Brain microvascular endothelial cell (primary cell): ENCODE data around the gene BIK.

Source experiments
- DNase-seq: peaks from one replicate; pipeline ENCODE4 v3.0.0-alpha.2; 2020
- H3K27ac ChIP-seq: fragments of 250-450 bp; sonication (Bioruptor Pico); 2 replicates; pipeline ENCODE4 v1.5.1; 2020; ENCODE audit warnings: mild to moderate bottlenecking, moderate library complexity
- H3K27me3 ChIP-seq: fragments of 250-450 bp; sonication (Bioruptor Pico); replicated peaks from 2 replicates; pipeline ENCODE4 v1.5.1; 2020; ENCODE audit warnings: mild to moderate bottlenecking
- H3K36me3 ChIP-seq: fragments of 250-450 bp; sonication (Bioruptor Pico); replicated peaks from 2 replicates; pipeline ENCODE4 v1.5.1; 2020; ENCODE audit warnings: mild to moderate bottlenecking
- H3K4me3 ChIP-seq: 2 replicates; pipeline ENCODE4 v1.5.1; 2011; ENCODE audit warnings: low read depth, mild to moderate bottlenecking, control low read depth, low read length, moderate library complexity
- CTCF ChIP-seq: IDR thresholded peaks from 2 replicates; pipeline ENCODE4 v1.5.1; 2011; ENCODE audit warnings: low read depth, mild to moderate bottlenecking, moderate library complexity, low read length, control low read depth, inconsistent platforms; ENCODE audit errors: missing control alignments
- in situ Hi-C: cut with HindIII; loops from 2 replicates; pipeline ENCODE4 v1.10.0; 2017; ENCODE audit warnings: low sequenced_read_pairs, low pct_ligation_motif_present

The BIK gene

GRCh38 chr22:43088984-43089717, 21.4 kb upstream of the BIK start, which contains the start of gene TTLL1:
Gene TTLL1, minus strand, starts transcription at chr22:43089391. Its CDS starts 13,805 bp downstream, at chr22:43075586.
- peak; percentile 23 for TF ChIP-seq CTCF
- peak within 1 kb of the TSS; percentile 37 for H3K27ac ChIP-seq
- in situ Hi-C loops: no loop called here
- DNase-seq: peak; percentile 85
- H3K36me3 ChIP-seq: no peaks in the 10 kb centered on the region
- H3K4me3 ChIP-seq: peak within 1 kb of the TSS; percentile 85
- no peaks in the 10 kb centered on the region for H3K27me3 ChIP-seq

- peak; percentile 80 for DNase-seq
- no peak overlapping the region for H3K4me3 ChIP-seq
- in situ Hi-C loops: no loop called here
- no peaks in the 10 kb centered on the region for H3K27me3 ChIP-seq
- no peaks in the 10 kb centered on the region for H3K36me3 ChIP-seq
- TF ChIP-seq CTCF: peak; percentile 72
- H3K27ac ChIP-seq: no peak overlapping the region
Observed at GRCh38 chr22:43090130-43090789, 20.3 kb upstream of the BIK start.

GRCh38 chr22:43092085-43092484, 18.5 kb upstream of the BIK start:
- no peak for TF ChIP-seq CTCF
- in situ Hi-C loops: no loop called here
- Histone ChIP-seq H3K36me3 (no peaks in the 10 kb centered on the region), H3K4me3 (no peak overlapping the region), H3K27ac (no peak overlapping the region), H3K27me3 (no peaks in the 10 kb centered on the region)
- DNase-seq: no peak

GRCh38 chr22:43094085-43094484, 16.5 kb upstream of the BIK start:
- Histone ChIP-seq H3K4me3 (no peak overlapping the region), H3K36me3 (no peaks in the 10 kb centered on the region), H3K27ac (no peak overlapping the region), H3K27me3 (no peaks in the 10 kb centered on the region)
- TF ChIP-seq CTCF: no peak
- no peak for DNase-seq
- in situ Hi-C loops: no loop called here

GRCh38 chr22:43094551-43094950, 16.0 kb upstream of the BIK start:
- no peak overlapping the region for H3K4me3 ChIP-seq
- no peak for DNase-seq
- H3K27me3 ChIP-seq: no peaks in the 10 kb centered on the region
- in situ Hi-C loops: no loop called here
- no peaks in the 10 kb centered on the region for H3K36me3 ChIP-seq
- H3K27ac ChIP-seq: no peak overlapping the region
- TF ChIP-seq CTCF: no peak
